ENCODE data around the gene AMIGO1. TPM values are rescaled to one million over a fixed set of nuclear protein-coding genes. Genes with fewer than 3 reads are reported as not detected.

Gene AMIGO1
- total and polyA plus RNA-seq, 4 donors = 2.4 to 6.3 (median 3.4) TPM

DNA sequence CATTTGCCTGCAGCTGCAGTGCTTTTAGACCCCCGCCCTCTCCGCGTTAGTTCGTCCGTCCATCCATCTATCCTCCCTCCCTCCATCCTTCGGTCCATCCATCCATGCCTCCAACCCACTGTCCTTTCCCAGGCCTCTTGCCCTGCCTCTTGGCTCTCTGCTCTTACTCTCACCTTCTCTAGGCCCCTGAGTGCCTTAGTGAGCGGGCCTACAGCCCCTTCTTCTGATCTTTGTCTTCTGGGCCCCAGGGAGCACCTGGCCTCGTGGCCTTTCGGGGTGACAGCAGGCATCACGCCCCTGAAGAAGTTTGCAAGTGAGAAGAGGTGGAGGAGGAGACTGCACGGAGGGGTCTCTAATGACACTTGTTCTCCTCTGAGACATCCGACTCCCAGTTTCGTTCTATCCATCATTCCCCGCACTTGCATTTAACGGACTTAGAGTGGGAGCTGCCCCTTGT lies 25.0 kb downstream of the AMIGO1 start:
- H3K36me3 ChIP-seq (ENCODE audit: control insufficient read depth in 4 of 4, insufficient read depth in 4 of 4, low read length in 4 of 4) = peaks cover 0 to 16% (median 10%) of the 10 kb centered on the region in 4 donors
- no peaks in the 10 kb centered on the region for H3K9me3 ChIP-seq (ENCODE audit: control insufficient read depth in 4 of 4, insufficient read depth in 3 of 4, low read length in 3 of 4)
- peaks cover 0 to 23% (median 6%) of the 10 kb centered on the region in 5 donors for H3K4me1 ChIP-seq (ENCODE audit: control insufficient read depth in 5 of 5, insufficient read depth in 5 of 5, low read length in 5 of 5)
- no peak overlapping the region for H3K27ac ChIP-seq (ENCODE audit: low read depth in 1 of 2, low read length in 1 of 2)
- WGBS, 2 donors = 38 to 47% methylated on average over 15 of the region's 15 CpGs
- ATAC-seq (ENCODE audit: insufficient read depth, low FRiP score) (no peak), DNase-seq (no peak)
- peaks cover 0 to 12% (median 2%) of the 10 kb centered on the region in 3 donors for H3K27me3 ChIP-seq (ENCODE audit: control insufficient read depth in 3 of 3, insufficient read depth in 3 of 3, low read length in 2 of 3)
- TF ChIP-seq, protein P1, sequence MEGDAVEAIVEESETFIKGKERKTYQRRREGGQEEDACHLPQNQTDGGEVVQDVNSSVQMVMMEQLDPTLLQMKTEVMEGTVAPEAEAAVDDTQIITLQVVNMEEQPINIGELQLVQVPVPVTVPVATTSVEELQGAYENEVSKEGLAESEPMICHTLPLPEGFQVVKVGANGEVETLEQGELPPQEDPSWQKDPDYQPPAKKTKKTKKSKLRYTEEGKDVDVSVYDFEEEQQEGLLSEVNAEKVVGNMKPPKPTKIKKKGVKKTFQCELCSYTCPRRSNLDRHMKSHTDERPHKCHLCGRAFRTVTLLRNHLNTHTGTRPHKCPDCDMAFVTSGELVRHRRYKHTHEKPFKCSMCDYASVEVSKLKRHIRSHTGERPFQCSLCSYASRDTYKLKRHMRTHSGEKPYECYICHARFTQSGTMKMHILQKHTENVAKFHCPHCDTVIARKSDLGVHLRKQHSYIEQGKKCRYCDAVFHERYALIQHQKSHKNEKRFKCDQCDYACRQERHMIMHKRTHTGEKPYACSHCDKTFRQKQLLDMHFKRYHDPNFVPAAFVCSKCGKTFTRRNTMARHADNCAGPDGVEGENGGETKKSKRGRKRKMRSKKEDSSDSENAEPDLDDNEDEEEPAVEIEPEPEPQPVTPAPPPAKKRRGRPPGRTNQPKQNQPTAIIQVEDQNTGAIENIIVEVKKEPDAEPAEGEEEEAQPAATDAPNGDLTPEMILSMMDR (IDR thresholded peaks at IDR 0.05; ENCODE audit: control extremely low read depth, extremely low read depth) = no peak
- peak overlapping the region; percentile 46 to 78 for H3K9ac ChIP-seq (ENCODE audit: insufficient read depth in 1 of 2, low read length in 2 of 2)
- peak overlapping the region; percentile 73 for H3K4me3 ChIP-seq

GRCh38 chr1:109483672-109484518 lies 25.6 kb downstream of the AMIGO1 start, which contains the start of gene ATXN7L2:
Gene ATXN7L2, plus strand, starts transcription at chr1:109483905. Its CDS starts 49 bp downstream, at chr1:109483954.
- Histone ChIP-seq H3K9me3 (ENCODE audit: control insufficient read depth in 4 of 4, insufficient read depth in 3 of 4, low read length in 3 of 4) (no peaks in the 10 kb centered on the region), H3K9ac (ENCODE audit: insufficient read depth in 1 of 2, low read length in 2 of 2) (peak within 1 kb of the TSS; percentile 46 to 78), H3K27ac (ENCODE audit: low read depth in 1 of 2, low read length in 1 of 2) (peak within 1 kb of the TSS; percentile 91 to 94), H3K4me3 (peak within 1 kb of the TSS; percentile 73), H3K4me1 (ENCODE audit: control insufficient read depth in 5 of 5, insufficient read depth in 5 of 5, low read length in 5 of 5) (peaks cover 0 to 23% (median 6%) of the 10 kb centered on the region in 5 donors), H3K36me3 (ENCODE audit: control insufficient read depth in 4 of 4, insufficient read depth in 4 of 4, low read length in 4 of 4) (peaks cover 0 to 10% (median 5%) of the 10 kb centered on the region in 4 donors), H3K27me3 (ENCODE audit: control insufficient read depth in 3 of 3, insufficient read depth in 3 of 3, low read length in 2 of 3) (peaks cover 0 to 12% (median 2%) of the 10 kb centered on the region in 3 donors)
- 0 to 1% methylated on average over 58 to 73 of the region's 73 CpGs for WGBS, 2 donors
- TF ChIP-seq, protein P1 (IDR thresholded peaks at IDR 0.05; ENCODE audit: control extremely low read depth, extremely low read depth) = no peak
- ATAC-seq (ENCODE audit: insufficient read depth, low FRiP score) = peak; percentile 97
- peak; percentile 94 to 98 (median 97) for DNase-seq

GRCh38 chr1:109482791-109483671 lies 26.5 kb downstream of the AMIGO1 start:
- H3K4me3 ChIP-seq = no peak overlapping the region
- no peak overlapping the region for H3K27ac ChIP-seq (ENCODE audit: low read depth in 1 of 2, low read length in 1 of 2)
- H3K9me3 ChIP-seq (ENCODE audit: control insufficient read depth in 4 of 4, insufficient read depth in 3 of 4, low read length in 3 of 4) = no peaks in the 10 kb centered on the region
- TF ChIP-seq, protein P1 (IDR thresholded peaks at IDR 0.05; ENCODE audit: control extremely low read depth, extremely low read depth) = no peak
- 12 to 13% methylated on average over 29 of the region's 29 CpGs for WGBS, 2 donors
- DNase-seq = no peak
- peaks cover 0 to 5% (median 2%) of the 10 kb centered on the region in 4 donors for H3K36me3 ChIP-seq (ENCODE audit: control insufficient read depth in 4 of 4, insufficient read depth in 4 of 4, low read length in 4 of 4)
- H3K4me1 ChIP-seq (ENCODE audit: control insufficient read depth in 5 of 5, insufficient read depth in 5 of 5, low read length in 5 of 5) = peaks cover 0 to 23% (median 6%) of the 10 kb centered on the region in 5 donors
- H3K27me3 ChIP-seq (ENCODE audit: control insufficient read depth in 3 of 3, insufficient read depth in 3 of 3, low read length in 2 of 3) = peaks cover 0 to 12% (median 6%) of the 10 kb centered on the region in 3 donors
- ATAC-seq (ENCODE audit: insufficient read depth, low FRiP score) = no peak
- H3K9ac ChIP-seq (ENCODE audit: insufficient read depth in 1 of 2, low read length in 2 of 2) = no peak overlapping the region

Measured in lung (tissue), 12 donors.